HFFc6 (cell line): Measurements from ENCODE around the gene SCN2B. TPM values are rescaled to one million over a fixed set of nuclear protein-coding genes. Genes with fewer than 3 reads are reported as not detected.

Source experiments
- DNase-seq: peaks from one replicate; pipeline ENCODE4 v3.0.0-alpha.2; 2018
- H3K27ac Mint-ChIP-seq: 2 replicates; pipeline ENCODE4 v1.8.0; 2020; ENCODE audit warnings: mild to moderate bottlenecking, mixed read lengths
- H3K27me3 Mint-ChIP-seq: 2 replicates; pipeline ENCODE4 v1.8.0; 2021; ENCODE audit warnings: mild to moderate bottlenecking, moderate library complexity, mixed read lengths; ENCODE audit not compliant: insufficient read depth
- H3K36me3 Mint-ChIP-seq: 2 replicates; pipeline ENCODE4 v1.8.0; 2021; ENCODE audit warnings: low read depth, mixed read lengths
- H3K4me1 Mint-ChIP-seq: 2 replicates; pipeline ENCODE4 v1.8.0; 2020; ENCODE audit warnings: low read depth, mixed read lengths
- H3K4me3 Mint-ChIP-seq: 2 replicates; pipeline ENCODE4 v1.8.0; 2020; ENCODE audit warnings: mild to moderate bottlenecking, moderate library complexity, mixed read lengths
- H3K9me3 Mint-ChIP-seq: 2 replicates; pipeline ENCODE4 v1.8.0; 2020; ENCODE audit warnings: mild to moderate bottlenecking, mixed read lengths
- CTCF ChIP-seq: fragments of 200-600 bp; sonication (generic); IDR thresholded peaks from 2 replicates; pipeline ENCODE4 v1.5.0; 2021; ENCODE audit warnings: antibody characterized with exemption, mild to moderate bottlenecking
- total RNA-seq, 6 experiments: library from RNA; stranded (reverse); fragmentation: NEBNext Ultra II Directional; extraction: Animal tissue kit (Norgen Biotek cat#: 25700); gene quantifications; 2 replicates in 1 of 6; 3 replicates in 5 of 6; pipeline ENCODE4 v1.2.3, GENCODE V29; 2021

SCN2B gene
- total RNA-seq, 6 experiments from 2014 or later = not detected

GRCh38 chr11:118149493-118149892 is 26.9 kb downstream of the SCN2B start:
- H3K9me3 Mint-ChIP-seq = no peaks in the 10 kb centered on the region
- H3K27ac Mint-ChIP-seq = no peak overlapping the region
- no peaks in the 10 kb centered on the region for H3K36me3 Mint-ChIP-seq
- H3K4me3 Mint-ChIP-seq = no peak overlapping the region
- no peak for DNase-seq
- no peaks in the 10 kb centered on the region for H3K4me1 Mint-ChIP-seq
- H3K27me3 Mint-ChIP-seq = peaks cover 55% of the 10 kb centered on the region
- no peak for TF ChIP-seq CTCF

- H3K4me3 Mint-ChIP-seq = no peak overlapping the region
- no peaks in the 10 kb centered on the region for H3K36me3 Mint-ChIP-seq
- no peaks in the 10 kb centered on the region for H3K9me3 Mint-ChIP-seq
- no peak for TF ChIP-seq CTCF
- no peaks in the 10 kb centered on the region for H3K4me1 Mint-ChIP-seq
- H3K27me3 Mint-ChIP-seq = peaks cover 55% of the 10 kb centered on the region
- no peak for DNase-seq
- H3K27ac Mint-ChIP-seq = no peak overlapping the region
Observed at GRCh38 chr11:118148856-118149255, 27.6 kb downstream of the SCN2B start.

GRCh38 chr11:118148240-118148639 is 28.2 kb downstream of the SCN2B start:
- no peak for DNase-seq
- Mint-ChIP-seq H3K36me3 (no peaks in the 10 kb centered on the region), H3K27me3 (peaks cover 52% of the 10 kb centered on the region), H3K4me3 (no peak overlapping the region), H3K4me1 (no peaks in the 10 kb centered on the region; the same call in 1 of the 2 replicates), H3K27ac (no peak overlapping the region), H3K9me3 (no peaks in the 10 kb centered on the region)
- no peak for TF ChIP-seq CTCF

- DNase-seq = no peak
- Mint-ChIP-seq H3K27me3 (peaks cover 53% of the 10 kb centered on the region), H3K4me1 (no peaks in the 10 kb centered on the region; the same call in 1 of the 2 replicates), H3K27ac (no peak overlapping the region), H3K9me3 (no peaks in the 10 kb centered on the region), H3K4me3 (no peak overlapping the region), H3K36me3 (no peaks in the 10 kb centered on the region)
- TF ChIP-seq CTCF = no peak
Observed at GRCh38 chr11:118147502-118147901, 28.9 kb downstream of the SCN2B start.

GRCh38 chr11:118146554-118146953 is 29.9 kb downstream of the SCN2B start:
- Mint-ChIP-seq H3K27me3 (peaks cover 49% of the 10 kb centered on the region), H3K36me3 (no peaks in the 10 kb centered on the region), H3K4me3 (no peak overlapping the region), H3K27ac (no peak overlapping the region), H3K9me3 (no peaks in the 10 kb centered on the region), H3K4me1 (no peaks in the 10 kb centered on the region; the same call in 1 of the 2 replicates)
- DNase-seq = no peak
- TF ChIP-seq CTCF = no peak
